ENCODE results near the gene DNAJC1.

- TF ChIP-seq CTCF (IDR thresholded peaks at IDR 0.05) (no peak), IRF2 (CRISPR knock-in tag; IDR thresholded peaks at IDR 0.05; ENCODE audit: borderline replicate concordance, low read depth) (no peak), NFATC4 (CRISPR knock-in tag; IDR thresholded peaks at IDR 0.05) (no peak), HMGA2 (CRISPR knock-in tag; IDR thresholded peaks at IDR 0.05) (no peak), ZNF263 (CRISPR knock-in tag; IDR thresholded peaks at IDR 0.05; ENCODE audit: low read depth) (no peak), ATF3 (CRISPR knock-in tag; conservative IDR thresholded peaks at IDR 0.05) (no peak)
These were observed 103.8 kb downstream of the DNAJC1 start for GRCh38 chr10:21899736-21900135.

Measured in WTC11 (cell line).